ENCODE measurements around the gene INF2.

INF2 gene

GRCh38 chr14:104715871-104716270 lies 26.5 kb downstream of the INF2 start:
- Histone ChIP-seq H3K9me3 (ENCODE audit: control insufficient read depth, insufficient read depth, low read length) (no peaks in the 10 kb centered on the region), H3K9ac (ENCODE audit: low read depth, low read length) (no peak overlapping the region), H3K4me1 (ENCODE audit: insufficient read depth, low read length) (no peaks in the 10 kb centered on the region), H3K36me3 (ENCODE audit: insufficient read depth, low read length) (no peaks in the 10 kb centered on the region; the same call in 1 of the 2 replicates)

GRCh38 chr14:104717137-104717536 lies 27.7 kb downstream of the INF2 start:
- H3K36me3 ChIP-seq (ENCODE audit: insufficient read depth, low read length) = no peaks in the 10 kb centered on the region; the same call in 1 of the 2 replicates
- no peaks in the 10 kb centered on the region for H3K9me3 ChIP-seq (ENCODE audit: control insufficient read depth, insufficient read depth, low read length)
- H3K9ac ChIP-seq (ENCODE audit: low read depth, low read length) = no peak overlapping the region
- no peaks in the 10 kb centered on the region; the same call in 1 of the 2 replicates for H3K4me1 ChIP-seq (ENCODE audit: insufficient read depth, low read length)

- H3K9ac ChIP-seq (ENCODE audit: low read depth, low read length) = no peak overlapping the region
- no peaks in the 10 kb centered on the region; the same call in 1 of the 2 replicates for H3K36me3 ChIP-seq (ENCODE audit: insufficient read depth, low read length)
- no peaks in the 10 kb centered on the region; the same call in 1 of the 2 replicates for H3K4me1 ChIP-seq (ENCODE audit: insufficient read depth, low read length)
- no peaks in the 10 kb centered on the region for H3K9me3 ChIP-seq (ENCODE audit: control insufficient read depth, insufficient read depth, low read length)
Observed at GRCh38 chr14:104717646-104718045, 28.2 kb downstream of the INF2 start.

- Histone ChIP-seq H3K9ac (ENCODE audit: low read depth, low read length) (no peak overlapping the region), H3K9me3 (ENCODE audit: control insufficient read depth, insufficient read depth, low read length) (no peaks in the 10 kb centered on the region), H3K4me1 (ENCODE audit: insufficient read depth, low read length) (no peaks in the 10 kb centered on the region; the same call in 1 of the 2 replicates), H3K36me3 (ENCODE audit: insufficient read depth, low read length) (no peaks in the 10 kb centered on the region; the same call in 1 of the 2 replicates)
Observed at GRCh38 chr14:104718147-104718546, 28.7 kb downstream of the INF2 start.

GRCh38 chr14:104718871-104719270 lies 29.5 kb downstream of the INF2 start:
- Histone ChIP-seq H3K9ac (ENCODE audit: low read depth, low read length) (no peak overlapping the region), H3K9me3 (ENCODE audit: control insufficient read depth, insufficient read depth, low read length) (no peaks in the 10 kb centered on the region), H3K4me1 (ENCODE audit: insufficient read depth, low read length) (no peaks in the 10 kb centered on the region; the same call in 1 of the 2 replicates), H3K36me3 (ENCODE audit: insufficient read depth, low read length) (no peaks in the 10 kb centered on the region; the same call in 1 of the 2 replicates)

- Histone ChIP-seq H3K36me3 (ENCODE audit: insufficient read depth, low read length) (no peaks in the 10 kb centered on the region; the same call in 1 of the 2 replicates), H3K9ac (ENCODE audit: low read depth, low read length) (no peak overlapping the region), H3K4me1 (ENCODE audit: insufficient read depth, low read length) (no peaks in the 10 kb centered on the region; the same call in 1 of the 2 replicates), H3K9me3 (ENCODE audit: control insufficient read depth, insufficient read depth, low read length) (no peaks in the 10 kb centered on the region)
Observed at GRCh38 chr14:104719343-104719742, 29.9 kb downstream of the INF2 start.

GRCh38 chr14:104721505-104722431 lies 32.4 kb downstream of the INF2 start:
- Histone ChIP-seq H3K9me3 (ENCODE audit: control insufficient read depth, insufficient read depth, low read length) (no peaks in the 10 kb centered on the region), H3K4me1 (ENCODE audit: insufficient read depth, low read length) (no peaks in the 10 kb centered on the region; the same call in 1 of the 2 replicates), H3K9ac (ENCODE audit: low read depth, low read length) (no peak overlapping the region), H3K36me3 (ENCODE audit: insufficient read depth, low read length) (no peaks in the 10 kb centered on the region; the same call in 1 of the 2 replicates)

GRCh38 chr14:104722938-104723650 lies 33.7 kb downstream of the INF2 start:
- no peaks in the 10 kb centered on the region for H3K9me3 ChIP-seq (ENCODE audit: control insufficient read depth, insufficient read depth, low read length)
- H3K9ac ChIP-seq (ENCODE audit: low read depth, low read length) = peak overlapping the region; percentile 79
- no peaks in the 10 kb centered on the region; the same call in 1 of the 2 replicates for H3K4me1 ChIP-seq (ENCODE audit: insufficient read depth, low read length)
- no peaks in the 10 kb centered on the region; the same call in 1 of the 2 replicates for H3K36me3 ChIP-seq (ENCODE audit: insufficient read depth, low read length)

- Histone ChIP-seq H3K9ac (ENCODE audit: low read depth, low read length) (peak within 1 kb of the TSS; percentile 79), H3K9me3 (ENCODE audit: control insufficient read depth, insufficient read depth, low read length) (no peaks in the 10 kb centered on the region), H3K4me1 (ENCODE audit: insufficient read depth, low read length) (no peaks in the 10 kb centered on the region; the same call in 1 of the 2 replicates), H3K36me3 (ENCODE audit: insufficient read depth, low read length) (no peaks in the 10 kb centered on the region; the same call in 1 of the 2 replicates)
Observed at GRCh38 chr14:104723651-104724406, 34.4 kb downstream of the INF2 start, which contains the start of gene ADSS1. TSS of gene ADSS1 (plus strand) at chr14:104724229. CDS start at chr14:104724271, 42 bp downstream.

GRCh38 chr14:104724407-104724980 lies 35.1 kb downstream of the INF2 start:
- H3K4me1 ChIP-seq (ENCODE audit: insufficient read depth, low read length) = no peaks in the 10 kb centered on the region; the same call in 1 of the 2 replicates
- no peaks in the 10 kb centered on the region; the same call in 1 of the 2 replicates for H3K36me3 ChIP-seq (ENCODE audit: insufficient read depth, low read length)
- peak overlapping the region; percentile 51; the same call in 1 of the 2 replicates for H3K9ac ChIP-seq (ENCODE audit: low read depth, low read length)
- no peaks in the 10 kb centered on the region for H3K9me3 ChIP-seq (ENCODE audit: control insufficient read depth, insufficient read depth, low read length)

GRCh38 chr14:104724981-104725771 lies 35.8 kb downstream of the INF2 start:
- no peaks in the 10 kb centered on the region; the same call in 1 of the 2 replicates for H3K4me1 ChIP-seq (ENCODE audit: insufficient read depth, low read length)

GRCh38 chr14:104725772-104726548 lies 36.5 kb downstream of the INF2 start:
- Histone ChIP-seq H3K9me3 (ENCODE audit: control insufficient read depth, insufficient read depth, low read length) (no peaks in the 10 kb centered on the region), H3K9ac (ENCODE audit: low read depth, low read length) (no peak overlapping the region; the same call in 1 of the 2 replicates), H3K36me3 (ENCODE audit: insufficient read depth, low read length) (no peaks in the 10 kb centered on the region), H3K4me1 (ENCODE audit: insufficient read depth, low read length) (no peaks in the 10 kb centered on the region; the same call in 1 of the 2 replicates)

More at GRCh38 chr14:104724981-104725771, 35.8 kb downstream of the INF2 start:
- no peaks in the 10 kb centered on the region; the same call in 1 of the 2 replicates for H3K36me3 ChIP-seq (ENCODE audit: insufficient read depth, low read length)
- peak overlapping the region; percentile 51; the same call in 1 of the 2 replicates for H3K9ac ChIP-seq (ENCODE audit: low read depth, low read length)
- H3K9me3 ChIP-seq (ENCODE audit: control insufficient read depth, insufficient read depth, low read length) = no peaks in the 10 kb centered on the region

All from ES-I3 (cell line).